NCI-H226 (cell line): Measurements from ENCODE around the gene RRAD.
"Not testable (repeated sequence)": the region's sequence is repeated elsewhere in the genome, so short reads cannot be mapped to it uniquely, and the experiment has no call there.

Source experiments
- DNase-seq: peaks from one replicate; pipeline ENCODE4 v3.0.0-alpha.2; 2015

RRAD gene

GRCh38 chr16:66950437-66950836, 25.1 kb upstream of the RRAD start:
- no peak for DNase-seq

GRCh38 chr16:66949472-66949871, 24.1 kb upstream of the RRAD start:
- no peak for DNase-seq

GRCh38 chr16:66948837-66949225, 23.5 kb upstream of the RRAD start:
- DNase-seq = no peak

GRCh38 chr16:66948134-66948836, 22.9 kb upstream of the RRAD start:
- DNase-seq = no peak

- peak; percentile 62 for DNase-seq
Observed at GRCh38 chr16:66947302-66948065, 22.1 kb upstream of the RRAD start.

- DNase-seq = no peak
Observed at GRCh38 chr16:66946974-66947301, 21.6 kb upstream of the RRAD start.

- no peak for DNase-seq
Observed at GRCh38 chr16:66946541-66946940, 21.2 kb upstream of the RRAD start.

- no peak for DNase-seq
Observed at GRCh38 chr16:66945939-66946338, 20.6 kb upstream of the RRAD start.

- not testable (repeated sequence) for DNase-seq
Observed at GRCh38 chr16:66944971-66945370, 19.6 kb upstream of the RRAD start.

GRCh38 chr16:66944054-66944441, 18.7 kb upstream of the RRAD start:
- DNase-seq = no peak

GRCh38 chr16:66943426-66944053, 18.2 kb upstream of the RRAD start:
- DNase-seq = no peak

GRCh38 chr16:66942981-66943380, 17.6 kb upstream of the RRAD start:
- no peak for DNase-seq

GRCh38 chr16:66940236-66940635, 14.9 kb upstream of the RRAD start:
- no peak for DNase-seq

- DNase-seq = no peak
Observed at GRCh38 chr16:66939366-66939765, 14.0 kb upstream of the RRAD start.

- no peak for DNase-seq
Observed at GRCh38 chr16:66937725-66938337, 12.5 kb upstream of the RRAD start.

- no peak for DNase-seq
Observed at GRCh38 chr16:66936889-66937554, 11.7 kb upstream of the RRAD start.

- no peak for DNase-seq
Observed at GRCh38 chr16:66936462-66936861, 11.1 kb upstream of the RRAD start.

- DNase-seq = peak; percentile 57
Observed at GRCh38 chr16:66935314-66936011, 10.1 kb upstream of the RRAD start, which contains the start of gene CES2. Gene CES2, plus strand, starts transcription at chr16:66935516. Its CDS starts 120 bp downstream, at chr16:66935636.

GRCh38 chr16:66934839-66935313, 9.5 kb upstream of the RRAD start:
- not testable (repeated sequence) for DNase-seq

- peak; percentile 88 for DNase-seq
Observed at GRCh38 chr16:66934138-66934838, 9.0 kb upstream of the RRAD start, which contains the start of gene CIAO2B. Gene CIAO2B, minus strand, starts transcription at chr16:66934402. Its CDS starts 38 bp downstream, at chr16:66934364.

GRCh38 chr16:66933776-66934137, 8.4 kb upstream of the RRAD start:
- no peak for DNase-seq

GRCh38 chr16:66932076-66932475, 6.7 kb upstream of the RRAD start:
- DNase-seq = no peak
